ENCODE measurements around the gene CHCHD6.

Gene CHCHD6

DNA sequence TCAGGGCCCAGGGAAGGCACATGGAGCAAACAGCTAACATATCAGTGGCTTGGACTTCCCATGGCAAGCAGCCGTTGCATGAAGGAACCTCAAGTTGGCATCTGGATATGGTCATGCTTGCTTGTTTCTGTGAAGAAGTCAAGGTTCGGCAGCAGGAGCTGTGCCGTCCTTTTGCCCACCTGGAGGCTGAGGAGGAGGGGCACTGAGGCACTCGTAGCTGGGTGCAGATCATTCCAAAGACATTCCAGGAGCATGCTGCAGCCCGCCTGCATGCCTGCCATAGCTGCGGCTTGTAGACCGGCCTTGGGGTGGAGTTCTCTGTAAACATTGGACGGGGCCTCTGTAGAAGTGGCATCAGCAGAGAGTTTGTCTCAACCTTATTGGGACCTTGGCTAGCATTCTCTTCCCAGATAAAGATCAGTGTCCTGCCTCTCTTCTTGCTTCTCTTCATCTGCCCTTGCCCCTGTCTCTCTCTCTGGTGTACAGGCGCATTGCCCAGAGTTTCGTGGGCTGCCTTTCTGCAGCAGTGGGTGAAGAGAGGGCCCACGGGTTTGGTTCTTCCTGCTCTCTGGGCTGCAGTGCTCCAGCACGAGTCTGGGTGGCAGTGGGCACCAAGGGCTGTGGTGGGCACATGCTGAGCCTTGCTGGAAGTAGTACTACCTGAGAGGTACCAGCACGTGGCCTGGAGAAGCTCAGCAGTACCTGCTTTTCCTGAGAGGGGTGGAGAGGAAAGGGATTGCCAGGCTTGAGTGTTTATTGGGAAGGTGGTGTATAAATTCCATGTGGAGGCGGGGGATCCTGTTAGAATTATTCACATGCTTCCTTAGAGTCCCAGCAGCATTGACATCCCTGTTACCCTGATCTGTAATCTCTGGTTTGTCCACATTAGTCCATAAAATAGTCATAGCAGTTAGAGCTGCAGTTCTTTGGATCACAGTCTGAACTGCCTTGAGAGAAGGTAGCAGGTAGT is 49.4 kb downstream of the CHCHD6 start:
- ATAC-seq, result no peak
- no peaks in the 10 kb centered on the region for H3K36me3 Mint-ChIP-seq
- no peaks in the 10 kb centered on the region for H3K27me3 Mint-ChIP-seq
- H3K27ac Mint-ChIP-seq, result no peak overlapping the region
- no peaks in the 10 kb centered on the region for H3K9me3 Mint-ChIP-seq
- no peak overlapping the region for H3K4me3 Mint-ChIP-seq
- peaks cover 10% of the 10 kb centered on the region for H3K4me1 Mint-ChIP-seq

DNA sequence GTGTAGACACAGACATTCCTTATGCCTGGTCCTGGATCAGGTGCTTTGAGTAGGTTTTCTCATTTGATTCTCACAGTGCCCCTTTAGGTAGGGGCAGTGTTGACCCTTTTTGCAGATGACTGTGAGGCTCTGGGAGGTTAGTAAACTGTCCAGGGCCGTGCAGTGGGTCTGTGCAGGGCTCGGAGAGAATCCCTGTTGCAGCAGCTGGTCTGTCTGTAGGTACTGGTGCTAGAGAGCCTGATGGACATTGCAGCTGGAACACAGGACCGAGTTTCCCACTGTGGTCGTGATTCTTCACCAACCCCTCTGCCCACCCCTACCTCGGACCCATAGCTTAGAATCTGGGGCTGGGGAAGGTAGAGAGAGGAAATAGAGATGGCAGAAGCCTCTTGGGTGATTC is 51.8 kb downstream of the CHCHD6 start:
- no peaks in the 10 kb centered on the region for H3K9me3 Mint-ChIP-seq
- ATAC-seq, result no peak
- H3K27me3 Mint-ChIP-seq, result no peaks in the 10 kb centered on the region
- peaks cover 10% of the 10 kb centered on the region for H3K4me1 Mint-ChIP-seq
- peaks cover under 1% of the 10 kb centered on the region for H3K36me3 Mint-ChIP-seq
- no peak overlapping the region for H3K27ac Mint-ChIP-seq
- no peak overlapping the region for H3K4me3 Mint-ChIP-seq

DNA sequence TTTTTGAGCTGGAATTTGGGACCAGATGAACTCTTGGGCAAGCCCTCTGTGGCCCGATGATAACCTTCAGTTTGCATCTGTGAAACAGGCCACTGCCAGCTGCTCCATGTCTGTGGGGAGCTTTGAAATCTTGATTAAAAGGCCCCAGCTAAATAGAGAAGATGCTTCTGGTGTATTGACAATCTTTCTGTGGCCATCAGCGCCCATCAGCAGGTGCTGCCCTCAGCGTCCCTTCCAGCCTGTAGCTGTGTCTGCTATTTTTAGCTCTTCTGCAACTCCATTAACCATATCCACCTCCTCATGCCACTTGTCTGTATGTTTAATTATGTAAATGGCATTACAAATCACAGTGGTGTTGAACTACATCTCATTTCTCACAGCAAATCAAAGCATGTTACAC is 54.0 kb downstream of the CHCHD6 start:
- H3K9me3 Mint-ChIP-seq, result no peaks in the 10 kb centered on the region
- H3K27me3 Mint-ChIP-seq, result no peaks in the 10 kb centered on the region
- no peak overlapping the region for H3K4me3 Mint-ChIP-seq
- peaks cover 11% of the 10 kb centered on the region for H3K36me3 Mint-ChIP-seq
- H3K27ac Mint-ChIP-seq, result no peak overlapping the region
- peaks cover 10% of the 10 kb centered on the region for H3K4me1 Mint-ChIP-seq
- no peak for ATAC-seq

DNA sequence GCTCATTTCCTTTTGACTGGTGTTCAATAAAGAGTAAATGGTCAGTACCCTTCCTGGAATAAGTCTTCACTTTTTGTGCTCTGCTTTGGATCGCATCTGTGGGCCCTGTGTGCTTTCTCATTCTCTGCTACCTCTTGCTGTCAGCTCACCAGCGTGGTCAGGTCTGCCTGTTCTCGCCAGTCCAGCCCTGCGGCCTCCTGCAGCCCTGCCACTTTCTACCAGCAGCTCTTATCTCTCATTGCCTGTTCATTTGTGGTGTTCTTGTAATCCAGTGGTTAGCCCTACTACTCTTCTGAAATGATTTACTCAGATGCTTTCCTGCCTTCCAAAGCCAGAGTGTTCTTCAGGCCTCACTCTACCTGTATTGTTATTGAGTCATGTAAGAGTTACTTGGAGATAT is 54.8 kb downstream of the CHCHD6 start:
- H3K27ac Mint-ChIP-seq, result no peak overlapping the region
- H3K4me3 Mint-ChIP-seq, result no peak overlapping the region
- no peaks in the 10 kb centered on the region for H3K27me3 Mint-ChIP-seq
- H3K4me1 Mint-ChIP-seq, result peaks cover 10% of the 10 kb centered on the region
- no peaks in the 10 kb centered on the region for H3K9me3 Mint-ChIP-seq
- H3K36me3 Mint-ChIP-seq, result peaks cover 11% of the 10 kb centered on the region
- no peak for ATAC-seq

DNA sequence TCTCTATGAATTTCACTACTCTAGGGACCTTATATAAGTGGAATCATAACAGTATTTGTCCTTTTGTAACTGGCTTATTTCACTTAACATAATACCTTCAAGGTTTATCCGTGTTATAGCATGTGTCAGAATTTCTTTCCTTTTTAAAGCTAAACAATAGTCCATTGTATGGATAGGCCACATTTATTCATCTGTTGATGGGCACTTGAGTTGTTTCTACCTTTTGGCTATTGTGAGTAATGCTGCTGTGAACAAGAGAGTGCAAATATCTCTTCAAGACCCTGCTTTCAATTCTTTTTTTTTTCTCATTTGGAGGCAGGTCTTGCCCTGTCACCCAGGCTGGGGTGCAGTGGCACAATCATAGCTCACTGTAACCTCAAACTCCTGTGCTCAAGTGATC is 56.5 kb downstream of the CHCHD6 start:
- no peaks in the 10 kb centered on the region for H3K9me3 Mint-ChIP-seq
- no peak for ATAC-seq
- H3K27me3 Mint-ChIP-seq, result no peaks in the 10 kb centered on the region
- H3K36me3 Mint-ChIP-seq, result peaks cover 24% of the 10 kb centered on the region
- H3K4me1 Mint-ChIP-seq, result peaks cover 10% of the 10 kb centered on the region
- H3K4me3 Mint-ChIP-seq, result no peak overlapping the region
- H3K27ac Mint-ChIP-seq, result no peak overlapping the region

DNA sequence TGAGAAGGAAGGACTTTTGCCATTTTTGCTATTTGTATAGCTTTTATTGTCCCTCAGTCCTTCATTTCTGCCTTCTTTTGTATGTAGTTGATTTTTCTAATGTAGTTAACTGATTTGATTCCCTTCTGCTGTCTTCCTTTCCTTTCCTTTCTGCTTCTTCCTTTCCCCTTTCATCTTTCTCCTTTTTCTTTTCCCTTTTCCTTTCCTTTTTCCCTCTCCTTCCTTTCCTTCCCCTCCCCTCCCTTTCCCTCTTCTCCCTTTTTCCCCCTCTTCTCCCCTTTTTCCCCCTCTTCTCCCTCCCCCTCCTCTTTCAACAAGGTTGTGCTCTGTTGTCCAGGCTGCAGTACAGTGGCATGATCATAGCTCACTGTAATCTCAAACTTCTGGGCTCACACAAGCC is 59.0 kb downstream of the CHCHD6 start:
- no peak for ATAC-seq
- Mint-ChIP-seq H3K4me3 (no peak overlapping the region), H3K9me3 (peaks cover 6% of the 10 kb centered on the region), H3K36me3 (peaks cover 49% of the 10 kb centered on the region), H3K27me3 (no peaks in the 10 kb centered on the region), H3K4me1 (peaks cover 3% of the 10 kb centered on the region), H3K27ac (no peak overlapping the region)

DNA sequence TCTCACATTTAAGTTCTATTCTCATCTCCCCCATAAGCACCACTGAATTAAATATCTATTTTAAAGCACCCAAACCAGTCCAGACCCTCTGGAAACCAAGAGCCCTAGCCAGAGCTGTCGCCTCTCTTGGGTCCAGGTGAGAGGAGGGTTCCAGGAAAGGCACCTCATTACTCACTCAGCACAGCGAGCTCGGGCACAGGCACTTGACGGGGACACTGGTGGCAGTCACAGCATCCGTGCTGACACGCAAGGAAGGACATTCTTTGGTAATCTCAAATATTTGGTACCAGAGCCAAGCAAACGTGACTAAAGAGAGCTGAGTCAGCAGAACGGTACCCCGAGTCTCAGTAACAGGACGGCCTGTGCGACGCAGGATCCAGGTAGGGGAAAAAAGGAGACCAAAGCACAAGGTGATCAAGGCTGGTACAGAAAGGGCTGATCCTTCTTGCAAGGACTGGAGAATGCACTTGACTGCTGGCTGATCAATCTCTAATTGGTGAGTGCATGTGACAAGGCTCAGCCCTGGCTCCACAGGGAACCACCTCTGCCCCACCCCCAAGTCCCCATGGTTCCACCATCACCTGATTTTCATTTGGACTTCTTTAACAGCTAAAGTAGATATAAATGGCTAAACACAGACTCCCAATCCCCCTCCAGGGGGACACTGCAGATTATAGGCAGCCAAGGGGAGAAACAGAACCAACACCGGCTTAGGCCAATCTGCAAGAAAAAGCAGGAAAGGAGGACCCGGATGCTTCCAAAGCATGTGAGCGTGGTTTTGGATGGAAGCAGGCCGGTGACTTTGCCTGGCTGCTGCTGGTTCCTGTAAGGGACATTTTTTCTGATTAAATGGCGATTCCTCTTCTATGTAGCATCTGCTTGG is 61.4 kb downstream of the CHCHD6 start:
- H3K36me3 Mint-ChIP-seq, result peaks cover 52% of the 10 kb centered on the region
- H3K4me3 Mint-ChIP-seq, result no peak overlapping the region
- no peak for ATAC-seq
- no peak overlapping the region for H3K27ac Mint-ChIP-seq
- H3K9me3 Mint-ChIP-seq, result peaks cover 13% of the 10 kb centered on the region
- H3K27me3 Mint-ChIP-seq, result no peaks in the 10 kb centered on the region
- H3K4me1 Mint-ChIP-seq, result no peaks in the 10 kb centered on the region

DNA sequence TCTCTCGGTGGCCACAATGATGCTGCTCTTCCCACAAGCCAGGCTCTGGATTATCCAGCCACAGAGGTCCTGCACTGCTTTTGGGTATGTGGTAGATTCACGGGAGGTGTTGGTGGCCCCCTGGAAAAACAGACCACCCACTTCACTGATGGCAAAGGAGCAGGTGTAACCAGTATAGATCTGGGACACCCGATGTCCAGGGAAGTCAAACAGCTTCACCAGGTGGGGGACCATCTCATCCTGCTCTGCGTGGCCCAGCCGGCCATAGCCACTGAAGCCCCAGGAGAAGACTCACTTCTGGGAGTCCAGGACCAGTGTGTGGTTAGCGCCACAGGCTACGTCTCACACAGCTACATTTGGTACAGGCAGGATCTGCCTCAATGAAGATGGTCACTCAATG is 62.6 kb downstream of the CHCHD6 start:
- no peak overlapping the region for H3K27ac Mint-ChIP-seq
- H3K27me3 Mint-ChIP-seq, result no peaks in the 10 kb centered on the region
- no peak for ATAC-seq
- peaks cover 21% of the 10 kb centered on the region for H3K9me3 Mint-ChIP-seq
- no peak overlapping the region for H3K4me3 Mint-ChIP-seq
- no peaks in the 10 kb centered on the region for H3K4me1 Mint-ChIP-seq
- H3K36me3 Mint-ChIP-seq, result peaks cover 58% of the 10 kb centered on the region

DNA sequence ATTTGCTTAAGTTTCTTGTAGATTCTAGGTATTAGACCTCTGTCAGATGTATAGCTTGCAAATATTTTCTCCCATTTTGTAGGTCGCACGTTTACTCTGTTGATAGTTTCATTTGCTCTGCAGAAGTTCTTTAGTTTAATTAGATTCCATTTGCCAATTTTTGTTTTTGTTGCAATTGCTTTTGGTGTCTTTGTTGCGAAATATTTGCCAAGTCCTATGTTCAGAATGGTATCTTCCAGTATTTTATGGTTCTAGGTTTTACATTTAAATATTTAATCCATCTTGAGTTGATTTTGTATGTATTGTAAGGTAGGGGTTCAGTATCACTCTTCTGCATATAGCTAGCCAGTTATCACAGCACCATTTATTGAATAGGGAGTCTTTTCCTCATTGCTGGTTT is 64.9 kb downstream of the CHCHD6 start:
- H3K36me3 Mint-ChIP-seq, result peaks cover 67% of the 10 kb centered on the region

DNA sequence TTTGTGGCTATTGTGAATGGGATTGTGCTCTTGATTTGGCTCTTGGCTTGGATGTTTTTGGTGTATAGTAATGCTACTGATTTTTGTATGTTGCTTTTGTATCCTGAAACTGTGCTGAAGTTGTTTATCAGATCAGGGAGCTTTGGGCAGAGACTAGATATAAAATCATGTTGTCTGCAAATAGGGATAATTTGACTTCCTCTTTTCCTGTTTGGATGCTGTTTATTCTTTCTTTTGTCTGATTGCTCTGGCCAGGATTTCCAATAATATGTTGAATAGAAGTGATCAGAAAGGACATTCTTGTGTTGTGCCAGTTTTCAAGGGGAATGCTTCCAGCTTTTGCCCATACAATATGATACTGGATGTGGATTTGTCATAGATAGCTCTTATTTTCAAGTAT is 66.1 kb downstream of the CHCHD6 start:
- Mint-ChIP-seq H3K36me3 (peaks cover 58% of the 10 kb centered on the region), H3K9me3 (peaks cover 26% of the 10 kb centered on the region), H3K27me3 (no peaks in the 10 kb centered on the region), H3K4me3 (no peak overlapping the region), H3K27ac (no peak overlapping the region), H3K4me1 (no peaks in the 10 kb centered on the region)
- ATAC-seq, result no peak

More for the DNA sequence above, 64.9 kb downstream of the CHCHD6 start:
- ATAC-seq, result no peak
- Mint-ChIP-seq H3K9me3 (peaks cover 26% of the 10 kb centered on the region), H3K27ac (no peak overlapping the region), H3K27me3 (no peaks in the 10 kb centered on the region), H3K4me3 (no peak overlapping the region), H3K4me1 (no peaks in the 10 kb centered on the region)

DNA sequence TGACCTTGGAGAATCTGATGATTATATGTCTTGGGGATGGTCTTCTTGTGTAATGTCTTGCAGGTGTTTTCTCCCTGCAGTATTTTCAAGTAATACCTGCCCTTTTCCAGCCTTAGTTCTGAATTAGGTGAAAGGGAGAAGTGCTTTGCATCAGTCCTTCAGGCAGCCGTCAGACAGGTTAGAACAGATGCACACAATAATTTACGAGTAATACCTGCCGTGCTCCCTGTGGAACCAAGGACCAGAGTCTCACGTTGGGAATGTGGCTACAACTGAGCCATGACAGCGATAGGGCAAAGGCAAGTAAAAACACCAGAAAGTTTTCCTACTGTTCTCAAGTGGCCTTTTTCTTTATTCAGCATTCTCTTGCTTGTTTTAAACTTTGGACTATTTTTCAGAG is 69.1 kb downstream of the CHCHD6 start:
- Mint-ChIP-seq H3K4me1 (peaks cover 16% of the 10 kb centered on the region), H3K27ac (no peak overlapping the region)

DNA sequence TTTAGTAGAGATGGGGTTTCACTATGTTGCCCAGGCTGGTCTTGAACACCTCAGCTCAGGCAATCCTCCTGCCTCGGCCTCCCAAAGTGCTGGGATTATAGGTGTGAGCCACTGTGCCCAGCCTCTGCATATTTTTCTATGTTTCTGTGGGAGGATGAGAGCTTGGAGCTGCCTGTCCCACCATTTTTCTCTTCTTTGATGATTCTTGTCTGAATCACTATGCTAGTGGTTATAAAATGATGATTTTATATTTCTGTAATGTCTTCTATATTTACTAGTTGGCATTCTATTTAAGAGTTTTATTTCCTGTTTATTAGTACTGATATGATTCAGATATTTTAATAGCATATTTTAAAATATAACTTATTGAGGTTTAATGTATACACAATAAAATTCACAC is 69.7 kb downstream of the CHCHD6 start:
- H3K27me3 Mint-ChIP-seq, result no peaks in the 10 kb centered on the region
- peaks cover 39% of the 10 kb centered on the region for H3K36me3 Mint-ChIP-seq
- peaks cover 18% of the 10 kb centered on the region for H3K9me3 Mint-ChIP-seq
- peaks cover 16% of the 10 kb centered on the region for H3K4me1 Mint-ChIP-seq
- no peak overlapping the region for H3K4me3 Mint-ChIP-seq
- no peak for ATAC-seq
- H3K27ac Mint-ChIP-seq, result no peak overlapping the region

More for the DNA sequence above, 69.1 kb downstream of the CHCHD6 start:
- ATAC-seq, result no peak
- no peak overlapping the region for H3K4me3 Mint-ChIP-seq
- H3K27me3 Mint-ChIP-seq, result no peaks in the 10 kb centered on the region
- peaks cover 19% of the 10 kb centered on the region for H3K9me3 Mint-ChIP-seq
- peaks cover 42% of the 10 kb centered on the region for H3K36me3 Mint-ChIP-seq

DNA sequence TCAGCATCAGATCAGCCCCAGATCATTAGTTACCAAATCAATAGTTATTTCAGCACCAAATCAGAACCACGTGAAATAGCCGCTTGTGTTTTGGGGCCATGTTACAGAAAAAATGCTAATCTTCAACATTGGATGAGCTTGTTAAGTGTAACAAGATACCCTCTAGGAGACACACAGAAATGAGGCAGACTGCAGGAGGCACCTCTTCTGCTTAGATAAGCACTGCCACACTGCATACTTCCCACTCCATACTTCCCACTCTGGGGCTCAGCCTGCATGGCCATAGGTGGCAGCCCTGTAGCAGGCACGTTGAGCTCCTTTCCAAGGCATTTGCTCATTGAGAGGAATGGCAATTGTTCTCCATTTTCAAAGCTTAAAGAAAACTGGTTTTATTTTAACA is 73.3 kb downstream of the CHCHD6 start:
- no peak for ATAC-seq
- Mint-ChIP-seq H3K27ac (no peak overlapping the region), H3K4me1 (peaks cover 16% of the 10 kb centered on the region), H3K36me3 (peaks cover 29% of the 10 kb centered on the region), H3K9me3 (peaks cover 4% of the 10 kb centered on the region), H3K27me3 (no peaks in the 10 kb centered on the region), H3K4me3 (no peak overlapping the region)

DNA sequence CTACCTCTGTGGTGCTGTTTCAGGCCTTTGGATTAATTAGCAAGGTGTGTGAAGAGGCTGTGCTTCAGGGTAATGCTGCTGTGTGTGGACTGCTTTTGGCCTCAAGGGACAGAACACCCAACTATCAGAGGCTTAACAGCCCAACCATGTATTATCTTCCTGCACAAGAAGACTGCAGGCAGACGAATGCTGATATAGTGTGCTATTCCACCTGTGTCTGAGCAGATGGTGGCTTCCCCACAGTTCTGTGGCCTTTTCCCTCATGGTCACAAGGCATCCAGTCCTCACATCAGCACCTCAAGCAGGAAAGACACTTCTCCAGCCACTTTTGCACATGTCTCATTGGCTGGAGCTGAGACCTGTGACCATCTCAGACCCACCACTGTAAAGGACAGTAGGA is 76.6 kb downstream of the CHCHD6 start:
- no peak for ATAC-seq
- Mint-ChIP-seq H3K36me3 (peaks cover 21% of the 10 kb centered on the region), H3K27ac (no peak overlapping the region), H3K27me3 (no peaks in the 10 kb centered on the region), H3K4me1 (peaks cover 31% of the 10 kb centered on the region), H3K4me3 (no peak overlapping the region), H3K9me3 (no peaks in the 10 kb centered on the region)

DNA sequence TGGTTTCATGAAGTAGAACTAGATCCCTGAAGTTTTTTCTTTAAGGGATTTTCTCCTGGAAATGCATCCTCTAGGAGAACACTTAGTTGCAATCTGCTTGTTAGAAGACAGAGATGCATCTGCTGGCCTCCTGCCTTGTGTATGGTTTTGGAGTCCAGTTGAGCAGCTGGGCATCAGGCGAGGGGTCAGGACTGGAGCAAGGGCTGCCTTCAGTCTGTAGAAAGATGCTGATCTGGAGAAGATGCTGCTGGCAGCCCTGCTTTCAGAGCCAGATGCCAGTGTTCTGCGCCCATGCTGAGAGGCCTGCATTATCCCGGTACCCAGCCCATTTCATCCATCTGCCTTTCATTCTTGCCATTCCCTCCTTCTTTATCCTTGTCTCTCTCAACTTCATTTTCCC is 77.4 kb downstream of the CHCHD6 start:
- no peak for ATAC-seq
- peaks cover 14% of the 10 kb centered on the region for H3K36me3 Mint-ChIP-seq
- no peak overlapping the region for H3K4me3 Mint-ChIP-seq
- H3K27me3 Mint-ChIP-seq, result no peaks in the 10 kb centered on the region
- no peaks in the 10 kb centered on the region for H3K9me3 Mint-ChIP-seq
- peaks cover 31% of the 10 kb centered on the region for H3K4me1 Mint-ChIP-seq
- no peak overlapping the region for H3K27ac Mint-ChIP-seq

All from stimulated activated memory B cell treated with anti-CD40 and anti-IgM and Interleukin-4, amounts not matched to agents 10 μg/mL and 1 μg/mL and 100 μg/mL, for 72 hours (primary cell).